GM23338 (cell line): ENCODE measurements around the gene CYB5R3. TPM values are rescaled to one million over a fixed set of nuclear protein-coding genes. Genes with fewer than 3 reads are reported as not detected.

Experiments
- ATAC-seq: fragments of 200-7000 bp; cut with Tn5 transposase; 3 replicates; pipeline ENCODE4 v1.9.1; 2020
- DNase-seq: peaks from one replicate; pipeline ENCODE4 v3.0.0-alpha.2; 2015; ENCODE audit warnings: low spot score
- H2AFZ ChIP-seq: fragments of 200-600 bp; sonication (generic); 2 replicates; pipeline ENCODE4 v1.8.0; 2016; ENCODE audit warnings: antibody characterized with exemption, mild to moderate bottlenecking, moderate library complexity
- H3F3A ChIP-seq: fragments of 200-600 bp; sonication (generic); replicated peaks from 2 replicates; pipeline ENCODE4 v1.8.0; 2017; ENCODE audit warnings: antibody characterized with exemption, mixed run types, low read depth
- H3K27ac ChIP-seq: fragments of 200-600 bp; sonication (generic); 2 replicates; pipeline ENCODE4 v1.6.1; 2016; ENCODE audit warnings: low read depth
- H3K27me3 ChIP-seq: fragments of 200-600 bp; sonication (generic); 2 replicates; pipeline ENCODE4 v1.8.0; 2016; ENCODE audit warnings: mild to moderate bottlenecking, mixed run types, moderate library complexity; ENCODE audit not compliant: insufficient read depth
- H3K36me3 ChIP-seq: fragments of 200-600 bp; sonication (generic); 2 replicates; pipeline ENCODE4 v1.8.0; 2016; ENCODE audit warnings: mild to moderate bottlenecking; ENCODE audit not compliant: insufficient read depth
- H3K4me1 ChIP-seq: fragments of 200-600 bp; sonication (generic); 2 replicates; pipeline ENCODE4 v1.8.0; 2016; ENCODE audit warnings: mild to moderate bottlenecking, moderate library complexity; ENCODE audit not compliant: insufficient read depth
- H3K4me2 ChIP-seq: fragments of 200-600 bp; sonication (generic); 2 replicates; pipeline ENCODE4 v1.7.1; 2017; ENCODE audit warnings: mixed run types
- H3K4me3 ChIP-seq: fragments of 200-600 bp; sonication (generic); 2 replicates; pipeline ENCODE4 v1.6.1; 2016; ENCODE audit warnings: mixed run types
- H3K79me2 ChIP-seq: fragments of 200-600 bp; sonication (generic); replicated peaks from 2 replicates; pipeline ENCODE4 v1.8.0; 2017; ENCODE audit warnings: mild to moderate bottlenecking; ENCODE audit not compliant: insufficient read depth
- H3K9me2 ChIP-seq: fragments of 200-600 bp; sonication (generic); 2 replicates; pipeline ENCODE4 v1.8.0; 2017; ENCODE audit not compliant: insufficient read depth
- H4K20me1 ChIP-seq: fragments of 200-600 bp; sonication (generic); replicated peaks from 2 replicates; pipeline ENCODE4 v1.8.0; 2017; ENCODE audit warnings: mild to moderate bottlenecking; ENCODE audit not compliant: insufficient read depth
- H3K27ac Mint-ChIP-seq: 2 replicates; pipeline ENCODE4 v1.8.0; 2020; ENCODE audit warnings: inconsistent platforms, mild to moderate bottlenecking, moderate library complexity, mixed read lengths
- H3K27me3 Mint-ChIP-seq: 3 replicates; pipeline ENCODE4 v1.8.0; 2022; ENCODE audit warnings: low read depth, mild to moderate bottlenecking, moderate library complexity, mixed read lengths, inconsistent platforms; ENCODE audit not compliant: insufficient read depth, poor library complexity
- H3K36me3 Mint-ChIP-seq: 3 replicates; pipeline ENCODE4 v1.8.0; 2021; ENCODE audit warnings: low read depth, mild to moderate bottlenecking, inconsistent platforms, moderate library complexity, mixed read lengths
- H3K4me1 Mint-ChIP-seq: 3 replicates; pipeline ENCODE4 v1.8.0; 2020; ENCODE audit warnings: mild to moderate bottlenecking, inconsistent platforms, mixed read lengths
- H3K4me3 Mint-ChIP-seq: 3 replicates; pipeline ENCODE4 v1.8.0; 2021; ENCODE audit warnings: moderate library complexity, mild to moderate bottlenecking, inconsistent platforms, mixed read lengths
- H3K9me3 Mint-ChIP-seq: 3 replicates; pipeline ENCODE4 v1.8.0; 2020; ENCODE audit warnings: moderate library complexity, mild to moderate bottlenecking, inconsistent platforms, mixed read lengths
- EZH2 ChIP-seq: fragments of 200-600 bp; sonication (generic); IDR thresholded peaks from one replicate; pipeline ENCODE4 v1.8.0; 2017; ENCODE audit warnings: antibody characterized with exemption, mild to moderate bottlenecking, low read depth; ENCODE audit not compliant: unreplicated experiment
- EZH2phosphoT487 ChIP-seq: fragments of 200-600 bp; sonication (generic); IDR thresholded peaks from one replicate; pipeline ENCODE4 v1.8.1; 2018; ENCODE audit warnings: antibody characterized with exemption; ENCODE audit not compliant: unreplicated experiment
- JUNB ChIP-seq: IDR thresholded peaks from one replicate; pipeline ENCODE4 v1.6.1; 2016; ENCODE audit warnings: antibody characterized with exemption; ENCODE audit not compliant: unreplicated experiment
- NANOG ChIP-seq: IDR thresholded peaks from 2 replicates; pipeline ENCODE4 v1.6.1; 2016; ENCODE audit warnings: antibody characterized with exemption, borderline replicate concordance
- POLR2AphosphoS5 ChIP-seq: IDR thresholded peaks from 2 replicates; pipeline ENCODE4 v1.6.1; 2016; ENCODE audit warnings: antibody characterized with exemption, low read depth
- STAT1 ChIP-seq: IDR thresholded peaks from one replicate; pipeline ENCODE4 v1.6.1; 2016; ENCODE audit warnings: antibody characterized with exemption; ENCODE audit not compliant: unreplicated experiment
- ZNF331 ChIP-seq: fragments of 250-450 bp; sonication (Bioruptor Pico); IDR thresholded peaks from 2 replicates; pipeline ENCODE4 v1.5.0; 2020; ENCODE audit warnings: low read depth, mild to moderate bottlenecking, moderate library complexity
- polyA plus RNA-seq: library from polyadenylated mRNA; unstranded; fragments of >200 nt; fragmentation: Nextera tagmentation; extraction: Ambion mirVana; gene quantifications from 2 replicates; pipeline ENCODE4 v1.2.1, GENCODE V29; 2016
- total RNA-seq: library from RNA; depleted of rRNA; stranded (reverse); fragments of >200 nt; shearing (Covaris generic); gene quantifications from 2 replicates; pipeline ENCODE4 v1.2.3, GENCODE V29; 2014
- TF ChIP-seq, protein P1 (sequence below): IDR thresholded peaks from 2 replicates; pipeline ENCODE4 v1.6.1; 2016; ENCODE audit warnings: antibody characterized with exemption
- TF ChIP-seq, protein P2 (sequence below): IDR thresholded peaks from one replicate; pipeline ENCODE4 v1.6.1; 2018; ENCODE audit warnings: antibody characterized with exemption; ENCODE audit not compliant: unreplicated experiment
- TF ChIP-seq, protein P3 (sequence below), 2 experiments: fragments of 200-600 bp in 1 of 2; sonication (generic) in 1 of 2; conservative IDR thresholded peaks; 2 replicates each; pipeline versions ENCODE4 v1.5.1 to v1.6.1; 2016 to 2017; ENCODE audit warnings: antibody characterized with exemption in 2 of 2, low read depth in 2 of 2, mild to moderate bottlenecking in 2 of 2, moderate library complexity in 1 of 2
- TF ChIP-seq, protein P4 (sequence below): fragments of 250-450 bp; sonication (Bioruptor Pico); IDR thresholded peaks from 2 replicates; pipeline ENCODE4 v1.5.0; 2020; ENCODE audit warnings: mild to moderate bottlenecking, moderate library complexity

The CYB5R3 gene
- total and polyA plus RNA-seq, 2 experiments from 2014 or later: 76.2 to 76.9 TPM

DNA sequence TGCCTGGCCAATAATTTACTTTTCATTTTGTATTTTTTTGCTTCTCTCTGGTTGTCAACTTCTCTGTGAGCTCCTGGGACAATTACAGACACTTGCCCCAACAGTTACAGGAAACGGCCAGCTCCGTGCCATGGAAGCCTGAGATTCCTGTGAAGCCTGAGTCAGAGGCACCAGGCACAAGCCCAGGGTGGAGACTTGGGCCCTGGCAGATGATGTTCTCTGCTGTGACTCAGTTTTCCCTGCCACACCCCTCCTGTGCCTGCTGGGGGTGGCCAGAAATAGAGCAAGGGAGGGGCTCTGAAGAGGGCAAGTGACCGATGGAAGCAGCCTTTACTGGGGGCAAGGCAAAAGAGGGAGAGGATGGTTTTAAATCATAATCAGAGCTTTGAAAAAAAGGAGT is 13.7 kb downstream of the CYB5R3 start:
- H3K4me1 ChIP-seq: no peaks in the 10 kb centered on the region
- Mint-ChIP-seq H3K9me3 (no peaks in the 10 kb centered on the region), H3K36me3 (peaks cover 20% of the 10 kb centered on the region), H3K27me3 (peaks cover 7% of the 10 kb centered on the region), H3K27ac (no peak overlapping the region), H3K4me1 (no peaks in the 10 kb centered on the region), H3K4me3 (no peak overlapping the region)
- H2AFZ ChIP-seq: no peak overlapping the region
- no peak for ATAC-seq
- no peaks in the 10 kb centered on the region for H3F3A ChIP-seq
- H3K79me2 ChIP-seq: peaks cover 5% of the 10 kb centered on the region; the same call in 1 of the 2 replicates
- H3K9me2 ChIP-seq: no peaks in the 10 kb centered on the region
- H3K36me3 ChIP-seq: peaks cover 1% of the 10 kb centered on the region; the same call in 1 of the 2 replicates
- no peak for TF ChIP-seq STAT1
- TF ChIP-seq, protein P1, sequence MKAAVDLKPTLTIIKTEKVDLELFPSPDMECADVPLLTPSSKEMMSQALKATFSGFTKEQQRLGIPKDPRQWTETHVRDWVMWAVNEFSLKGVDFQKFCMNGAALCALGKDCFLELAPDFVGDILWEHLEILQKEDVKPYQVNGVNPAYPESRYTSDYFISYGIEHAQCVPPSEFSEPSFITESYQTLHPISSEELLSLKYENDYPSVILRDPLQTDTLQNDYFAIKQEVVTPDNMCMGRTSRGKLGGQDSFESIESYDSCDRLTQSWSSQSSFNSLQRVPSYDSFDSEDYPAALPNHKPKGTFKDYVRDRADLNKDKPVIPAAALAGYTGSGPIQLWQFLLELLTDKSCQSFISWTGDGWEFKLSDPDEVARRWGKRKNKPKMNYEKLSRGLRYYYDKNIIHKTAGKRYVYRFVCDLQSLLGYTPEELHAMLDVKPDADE: no peak
- no peak for TF ChIP-seq NANOG
- no peak for TF ChIP-seq EZH2
- TF ChIP-seq EZH2phosphoT487: no peak
- TF ChIP-seq, protein P2, sequence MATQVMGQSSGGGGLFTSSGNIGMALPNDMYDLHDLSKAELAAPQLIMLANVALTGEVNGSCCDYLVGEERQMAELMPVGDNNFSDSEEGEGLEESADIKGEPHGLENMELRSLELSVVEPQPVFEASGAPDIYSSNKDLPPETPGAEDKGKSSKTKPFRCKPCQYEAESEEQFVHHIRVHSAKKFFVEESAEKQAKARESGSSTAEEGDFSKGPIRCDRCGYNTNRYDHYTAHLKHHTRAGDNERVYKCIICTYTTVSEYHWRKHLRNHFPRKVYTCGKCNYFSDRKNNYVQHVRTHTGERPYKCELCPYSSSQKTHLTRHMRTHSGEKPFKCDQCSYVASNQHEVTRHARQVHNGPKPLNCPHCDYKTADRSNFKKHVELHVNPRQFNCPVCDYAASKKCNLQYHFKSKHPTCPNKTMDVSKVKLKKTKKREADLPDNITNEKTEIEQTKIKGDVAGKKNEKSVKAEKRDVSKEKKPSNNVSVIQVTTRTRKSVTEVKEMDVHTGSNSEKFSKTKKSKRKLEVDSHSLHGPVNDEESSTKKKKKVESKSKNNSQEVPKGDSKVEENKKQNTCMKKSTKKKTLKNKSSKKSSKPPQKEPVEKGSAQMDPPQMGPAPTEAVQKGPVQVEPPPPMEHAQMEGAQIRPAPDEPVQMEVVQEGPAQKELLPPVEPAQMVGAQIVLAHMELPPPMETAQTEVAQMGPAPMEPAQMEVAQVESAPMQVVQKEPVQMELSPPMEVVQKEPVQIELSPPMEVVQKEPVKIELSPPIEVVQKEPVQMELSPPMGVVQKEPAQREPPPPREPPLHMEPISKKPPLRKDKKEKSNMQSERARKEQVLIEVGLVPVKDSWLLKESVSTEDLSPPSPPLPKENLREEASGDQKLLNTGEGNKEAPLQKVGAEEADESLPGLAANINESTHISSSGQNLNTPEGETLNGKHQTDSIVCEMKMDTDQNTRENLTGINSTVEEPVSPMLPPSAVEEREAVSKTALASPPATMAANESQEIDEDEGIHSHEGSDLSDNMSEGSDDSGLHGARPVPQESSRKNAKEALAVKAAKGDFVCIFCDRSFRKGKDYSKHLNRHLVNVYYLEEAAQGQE: no peak
- TF ChIP-seq JUNB: no peak
- TF ChIP-seq, protein P3, sequence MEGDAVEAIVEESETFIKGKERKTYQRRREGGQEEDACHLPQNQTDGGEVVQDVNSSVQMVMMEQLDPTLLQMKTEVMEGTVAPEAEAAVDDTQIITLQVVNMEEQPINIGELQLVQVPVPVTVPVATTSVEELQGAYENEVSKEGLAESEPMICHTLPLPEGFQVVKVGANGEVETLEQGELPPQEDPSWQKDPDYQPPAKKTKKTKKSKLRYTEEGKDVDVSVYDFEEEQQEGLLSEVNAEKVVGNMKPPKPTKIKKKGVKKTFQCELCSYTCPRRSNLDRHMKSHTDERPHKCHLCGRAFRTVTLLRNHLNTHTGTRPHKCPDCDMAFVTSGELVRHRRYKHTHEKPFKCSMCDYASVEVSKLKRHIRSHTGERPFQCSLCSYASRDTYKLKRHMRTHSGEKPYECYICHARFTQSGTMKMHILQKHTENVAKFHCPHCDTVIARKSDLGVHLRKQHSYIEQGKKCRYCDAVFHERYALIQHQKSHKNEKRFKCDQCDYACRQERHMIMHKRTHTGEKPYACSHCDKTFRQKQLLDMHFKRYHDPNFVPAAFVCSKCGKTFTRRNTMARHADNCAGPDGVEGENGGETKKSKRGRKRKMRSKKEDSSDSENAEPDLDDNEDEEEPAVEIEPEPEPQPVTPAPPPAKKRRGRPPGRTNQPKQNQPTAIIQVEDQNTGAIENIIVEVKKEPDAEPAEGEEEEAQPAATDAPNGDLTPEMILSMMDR (conservative IDR thresholded peaks at IDR 0.05; ENCODE audit: low read depth in 2 of 2): no peak
- TF ChIP-seq ZNF331: no peak
- TF ChIP-seq POLR2AphosphoS5: no peak
- H3K27me3 ChIP-seq: no peaks in the 10 kb centered on the region
- no peak overlapping the region for H3K4me2 ChIP-seq
- no peaks in the 10 kb centered on the region for H4K20me1 ChIP-seq
- no peak for DNase-seq
- no peak overlapping the region for H3K27ac ChIP-seq
- no peak overlapping the region for H3K4me3 ChIP-seq

DNA sequence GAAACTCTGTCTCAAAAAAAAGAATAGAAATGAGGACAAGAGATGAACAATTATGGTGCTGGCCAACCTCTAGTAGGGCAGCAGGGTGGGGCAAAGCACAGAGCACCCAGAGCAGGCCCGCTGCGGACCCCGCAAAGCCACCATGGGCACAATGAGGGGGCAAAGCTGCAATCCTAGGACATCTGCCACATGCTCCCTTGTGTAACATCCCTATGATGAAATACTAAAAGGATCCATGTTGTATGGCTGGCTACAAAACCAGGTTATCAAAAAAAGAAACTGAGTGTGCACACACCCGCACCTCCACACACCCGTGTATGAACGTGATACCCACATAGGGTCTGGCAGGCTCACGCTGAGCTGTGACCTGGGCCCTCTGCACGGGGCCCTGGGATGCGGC is 16.2 kb downstream of the CYB5R3 start:
- Mint-ChIP-seq H3K27me3 (peaks cover 13% of the 10 kb centered on the region), H3K9me3 (no peaks in the 10 kb centered on the region), H3K4me3 (no peak overlapping the region), H3K27ac (no peak overlapping the region), H3K4me1 (no peaks in the 10 kb centered on the region), H3K36me3 (peaks cover 25% of the 10 kb centered on the region)
- Histone ChIP-seq H3K4me1 (no peaks in the 10 kb centered on the region), H3K4me3 (no peak overlapping the region), H3K79me2 (no peaks in the 10 kb centered on the region), H3K4me2 (no peak overlapping the region), H3K9me2 (no peaks in the 10 kb centered on the region), H4K20me1 (no peaks in the 10 kb centered on the region), H2AFZ (no peak overlapping the region), H3K36me3 (peaks cover 5% of the 10 kb centered on the region; the same call in 1 of the 2 replicates), H3F3A (no peaks in the 10 kb centered on the region), H3K27ac (no peak overlapping the region), H3K27me3 (no peaks in the 10 kb centered on the region)
- DNase-seq (no peak), ATAC-seq (no peak)
- TF ChIP-seq, protein P4, sequence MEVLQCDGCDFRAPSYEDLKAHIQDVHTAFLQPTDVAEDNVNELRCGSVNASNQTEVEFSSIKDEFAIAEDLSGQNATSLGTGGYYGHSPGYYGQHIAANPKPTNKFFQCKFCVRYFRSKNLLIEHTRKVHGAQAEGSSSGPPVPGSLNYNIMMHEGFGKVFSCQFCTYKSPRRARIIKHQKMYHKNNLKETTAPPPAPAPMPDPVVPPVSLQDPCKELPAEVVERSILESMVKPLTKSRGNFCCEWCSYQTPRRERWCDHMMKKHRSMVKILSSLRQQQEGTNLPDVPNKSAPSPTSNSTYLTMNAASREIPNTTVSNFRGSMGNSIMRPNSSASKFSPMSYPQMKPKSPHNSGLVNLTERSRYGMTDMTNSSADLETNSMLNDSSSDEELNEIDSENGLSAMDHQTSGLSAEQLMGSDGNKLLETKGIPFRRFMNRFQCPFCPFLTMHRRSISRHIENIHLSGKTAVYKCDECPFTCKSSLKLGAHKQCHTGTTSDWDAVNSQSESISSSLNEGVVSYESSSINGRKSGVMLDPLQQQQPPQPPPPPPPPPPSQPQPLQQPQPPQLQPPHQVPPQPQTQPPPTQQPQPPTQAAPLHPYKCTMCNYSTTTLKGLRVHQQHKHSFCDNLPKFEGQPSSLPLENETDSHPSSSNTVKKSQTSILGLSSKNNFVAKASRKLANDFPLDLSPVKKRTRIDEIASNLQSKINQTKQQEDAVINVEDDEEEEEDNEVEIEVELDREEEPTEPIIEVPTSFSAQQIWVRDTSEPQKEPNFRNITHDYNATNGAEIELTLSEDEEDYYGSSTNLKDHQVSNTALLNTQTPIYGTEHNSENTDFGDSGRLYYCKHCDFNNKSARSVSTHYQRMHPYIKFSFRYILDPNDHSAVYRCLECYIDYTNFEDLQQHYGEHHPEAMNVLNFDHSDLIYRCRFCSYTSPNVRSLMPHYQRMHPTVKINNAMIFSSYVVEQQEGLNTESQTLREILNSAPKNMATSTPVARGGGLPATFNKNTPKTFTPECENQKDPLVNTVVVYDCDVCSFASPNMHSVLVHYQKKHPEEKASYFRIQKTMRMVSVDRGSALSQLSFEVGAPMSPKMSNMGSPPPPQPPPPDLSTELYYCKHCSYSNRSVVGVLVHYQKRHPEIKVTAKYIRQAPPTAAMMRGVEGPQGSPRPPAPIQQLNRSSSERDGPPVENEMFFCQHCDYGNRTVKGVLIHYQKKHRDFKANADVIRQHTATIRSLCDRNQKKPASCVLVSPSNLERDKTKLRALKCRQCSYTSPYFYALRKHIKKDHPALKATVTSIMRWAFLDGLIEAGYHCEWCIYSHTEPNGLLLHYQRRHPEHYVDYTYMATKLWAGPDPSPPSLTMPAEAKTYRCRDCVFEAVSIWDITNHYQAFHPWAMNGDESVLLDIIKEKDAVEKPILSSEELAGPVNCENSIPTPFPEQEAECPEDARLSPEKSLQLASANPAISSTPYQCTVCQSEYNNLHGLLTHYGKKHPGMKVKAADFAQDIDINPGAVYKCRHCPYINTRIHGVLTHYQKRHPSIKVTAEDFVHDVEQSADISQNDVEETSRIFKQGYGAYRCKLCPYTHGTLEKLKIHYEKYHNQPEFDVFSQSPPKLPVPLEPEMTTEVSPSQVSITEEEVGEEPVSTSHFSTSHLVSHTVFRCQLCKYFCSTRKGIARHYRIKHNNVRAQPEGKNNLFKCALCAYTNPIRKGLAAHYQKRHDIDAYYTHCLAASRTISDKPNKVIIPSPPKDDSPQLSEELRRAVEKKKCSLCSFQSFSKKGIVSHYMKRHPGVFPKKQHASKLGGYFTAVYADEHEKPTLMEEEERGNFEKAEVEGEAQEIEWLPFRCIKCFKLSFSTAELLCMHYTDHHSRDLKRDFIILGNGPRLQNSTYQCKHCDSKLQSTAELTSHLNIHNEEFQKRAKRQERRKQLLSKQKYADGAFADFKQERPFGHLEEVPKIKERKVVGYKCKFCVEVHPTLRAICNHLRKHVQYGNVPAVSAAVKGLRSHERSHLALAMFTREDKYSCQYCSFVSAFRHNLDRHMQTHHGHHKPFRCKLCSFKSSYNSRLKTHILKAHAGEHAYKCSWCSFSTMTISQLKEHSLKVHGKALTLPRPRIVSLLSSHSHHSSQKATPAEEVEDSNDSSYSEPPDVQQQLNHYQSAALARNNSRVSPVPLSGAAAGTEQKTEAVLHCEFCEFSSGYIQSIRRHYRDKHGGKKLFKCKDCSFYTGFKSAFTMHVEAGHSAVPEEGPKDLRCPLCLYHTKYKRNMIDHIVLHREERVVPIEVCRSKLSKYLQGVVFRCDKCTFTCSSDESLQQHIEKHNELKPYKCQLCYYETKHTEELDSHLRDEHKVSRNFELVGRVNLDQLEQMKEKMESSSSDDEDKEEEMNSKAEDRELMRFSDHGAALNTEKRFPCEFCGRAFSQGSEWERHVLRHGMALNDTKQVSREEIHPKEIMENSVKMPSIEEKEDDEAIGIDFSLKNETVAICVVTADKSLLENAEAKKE (CRISPR knock-in tag): no peak
- TF ChIP-seq ZNF331: no peak
